ENCODE measurements around the gene ZNF609. TPM values are rescaled to one million over a fixed set of nuclear protein-coding genes. Genes with fewer than 3 reads are reported as not detected.

The ZNF609 gene
- total RNA-seq, 4 donors from 2014 or later: 18.6 to 40.1 (median 23.7) TPM

DNA sequence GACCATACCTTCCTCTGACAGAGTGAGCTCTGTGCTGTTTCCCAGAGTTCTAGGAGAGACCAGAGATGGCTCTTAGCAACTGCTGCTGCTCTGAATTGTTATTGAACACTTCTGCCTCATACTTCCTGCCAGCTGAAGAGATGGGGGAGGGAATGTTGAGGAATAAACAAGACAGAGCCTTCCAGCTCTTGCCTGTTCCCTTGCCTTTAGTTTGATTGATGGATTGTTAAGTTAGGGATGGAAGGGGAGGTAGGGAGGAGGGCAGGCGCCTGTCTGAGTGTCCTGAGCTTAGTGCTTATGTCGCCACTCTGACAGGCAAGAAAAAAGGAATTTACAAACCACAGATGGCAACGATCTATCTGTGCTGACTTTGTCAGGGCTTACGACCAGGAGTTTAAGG is 42.8 kb downstream of the ZNF609 start:
- Histone ChIP-seq H3K27me3 (no peaks in the 10 kb centered on the region), H3K4me1 (peaks cover 45% of the 10 kb centered on the region), H3K9me3 (no peaks in the 10 kb centered on the region), H3K27ac (no peak overlapping the region), H3K4me3 (no peak overlapping the region), H3K36me3 (peaks cover 31% of the 10 kb centered on the region)
- no peak for TF ChIP-seq POLR2A (IDR thresholded peaks at IDR 0.05)
- TF ChIP-seq CTCF (IDR thresholded peaks at IDR 0.05): no peak
- TF ChIP-seq EP300 (IDR thresholded peaks at IDR 0.05): no peak
- no peak for DNase-seq (ENCODE audit: low spot score in 2 of 2)
- 50% methylated on average over 4 of the region's 4 CpGs for WGBS

DNA sequence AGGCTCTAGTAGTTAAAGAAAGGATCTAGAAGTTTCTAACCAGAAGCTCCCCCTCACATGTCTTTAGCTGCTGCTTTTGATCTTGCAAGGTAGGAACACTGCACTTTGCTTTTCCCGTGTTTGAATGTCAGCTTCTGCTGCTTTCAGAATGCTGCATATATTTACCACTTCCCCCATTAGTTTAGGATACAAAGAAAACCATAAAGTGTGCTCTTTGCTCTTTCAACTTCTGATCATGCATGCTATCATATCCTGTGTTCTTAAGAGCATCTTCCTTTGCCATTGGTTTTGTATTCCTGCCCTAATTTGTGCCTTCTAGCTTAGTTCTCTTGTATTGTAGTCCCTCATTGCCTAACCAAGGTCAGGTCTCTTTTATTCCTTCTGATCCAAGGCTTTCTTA is 43.3 kb downstream of the ZNF609 start:
- DNase-seq (ENCODE audit: low spot score in 2 of 2): no peak
- peaks cover 45% of the 10 kb centered on the region for H3K4me1 ChIP-seq
- no peak overlapping the region for H3K4me3 ChIP-seq
- H3K27ac ChIP-seq: no peak overlapping the region
- H3K36me3 ChIP-seq: peaks cover 31% of the 10 kb centered on the region
- H3K9me3 ChIP-seq: no peaks in the 10 kb centered on the region
- TF ChIP-seq POLR2A (IDR thresholded peaks at IDR 0.05) (no peak), POLR2AphosphoS5 (IDR thresholded peaks at IDR 0.05) (no peak), EP300 (IDR thresholded peaks at IDR 0.05) (no peak), CTCF (IDR thresholded peaks at IDR 0.05) (no peak)
- no peaks in the 10 kb centered on the region for H3K27me3 ChIP-seq
- 50% methylated on average over 1 of the region's 1 CpG for WGBS

- no peaks in the 10 kb centered on the region for H3K27me3 ChIP-seq
- no peak overlapping the region for H3K27ac ChIP-seq
- H3K4me3 ChIP-seq: no peak overlapping the region
- H3K9me3 ChIP-seq: no peaks in the 10 kb centered on the region
- no peak for TF ChIP-seq POLR2A (IDR thresholded peaks at IDR 0.05)
- no peak for TF ChIP-seq CTCF (IDR thresholded peaks at IDR 0.05)
- no peak for TF ChIP-seq EP300 (IDR thresholded peaks at IDR 0.05)
- TF ChIP-seq POLR2AphosphoS5 (IDR thresholded peaks at IDR 0.05): no peak
- 76% methylated on average over 2 of the region's 3 CpGs for WGBS
- DNase-seq (ENCODE audit: low spot score in 2 of 2): peak in 1 of 2 donors; percentile 64
- H3K36me3 ChIP-seq: peaks cover 15% of the 10 kb centered on the region
- H3K4me1 ChIP-seq: peaks cover 27% of the 10 kb centered on the region
These were observed 47.0 kb downstream of the ZNF609 start for GRCh38 chr15:64507293-64507802.

DNA sequence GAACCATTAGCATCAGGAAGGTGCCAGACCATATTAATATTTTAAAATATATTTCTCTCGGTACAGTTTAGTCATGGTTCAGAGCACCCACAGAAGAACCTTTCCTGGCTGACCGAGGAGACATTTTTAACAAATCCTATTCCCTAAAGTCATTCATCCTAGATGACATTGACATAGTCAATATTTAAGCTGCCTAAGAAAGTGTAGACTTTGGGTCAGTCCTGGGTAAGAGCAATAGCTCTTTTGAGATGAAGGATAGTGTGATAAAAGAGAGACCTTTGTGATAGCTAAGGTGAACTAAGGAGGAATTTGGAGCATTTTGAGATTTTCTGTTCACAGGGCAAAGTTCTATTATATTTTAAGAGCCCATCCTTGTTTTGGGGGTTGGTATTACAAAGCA is 47.5 kb downstream of the ZNF609 start:
- Histone ChIP-seq H3K36me3 (peaks cover 15% of the 10 kb centered on the region), H3K27ac (no peak overlapping the region), H3K27me3 (no peaks in the 10 kb centered on the region), H3K9me3 (no peaks in the 10 kb centered on the region), H3K4me3 (no peak overlapping the region), H3K4me1 (peaks cover 22% of the 10 kb centered on the region)
- DNase-seq (ENCODE audit: low spot score in 2 of 2): no peak
- 88% methylated on average over 2 of the region's 2 CpGs for WGBS
- TF ChIP-seq EP300 (IDR thresholded peaks at IDR 0.05): no peak
- TF ChIP-seq POLR2A (IDR thresholded peaks at IDR 0.05): no peak
- TF ChIP-seq POLR2AphosphoS5 (IDR thresholded peaks at IDR 0.05): no peak
- TF ChIP-seq CTCF (IDR thresholded peaks at IDR 0.05): no peak

DNA sequence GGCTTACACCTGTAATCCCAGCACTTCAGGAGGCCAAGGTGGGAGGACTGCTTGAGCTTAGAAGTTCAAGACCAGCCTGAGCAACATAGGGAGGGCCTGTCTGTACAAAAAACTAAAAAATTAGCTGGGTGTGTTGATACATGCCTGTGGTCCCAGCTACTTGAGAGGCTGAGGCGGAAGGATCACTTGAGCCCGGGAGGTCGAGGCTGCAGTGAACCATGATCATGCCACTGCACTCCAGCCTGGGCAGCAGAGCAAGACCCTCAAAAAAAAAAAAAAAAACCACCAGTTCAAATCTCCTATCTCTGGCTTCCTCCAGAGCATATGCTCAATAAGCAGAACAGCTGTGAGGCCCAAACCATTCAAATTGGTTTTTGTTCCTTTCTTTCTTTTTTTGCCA is 53.4 kb downstream of the ZNF609 start:
- Histone ChIP-seq H3K9me3 (no peaks in the 10 kb centered on the region), H3K4me3 (no peak overlapping the region), H3K27ac (no peak overlapping the region), H3K4me1 (peaks cover 21% of the 10 kb centered on the region), H3K36me3 (peaks cover 6% of the 10 kb centered on the region), H3K27me3 (no peaks in the 10 kb centered on the region)
- TF ChIP-seq CTCF (IDR thresholded peaks at IDR 0.05) (no peak), POLR2AphosphoS5 (IDR thresholded peaks at IDR 0.05) (no peak), EP300 (IDR thresholded peaks at IDR 0.05) (no peak), POLR2A (IDR thresholded peaks at IDR 0.05) (no peak)
- DNase-seq (ENCODE audit: low spot score in 2 of 2): no peak
- 94% methylated on average over 3 of the region's 3 CpGs for WGBS

Measured in suprapubic skin (tissue), 4 donors.